Measurements from ENCODE around the gene APLP2. TPM values are rescaled to one million over a fixed set of nuclear protein-coding genes. Genes with fewer than 3 reads are reported as not detected.

Gene APLP2
- total and polyA plus RNA-seq, 2 of the 4 experiments (the other 2 are of a cell fraction): 127 to 235 TPM

DNA sequence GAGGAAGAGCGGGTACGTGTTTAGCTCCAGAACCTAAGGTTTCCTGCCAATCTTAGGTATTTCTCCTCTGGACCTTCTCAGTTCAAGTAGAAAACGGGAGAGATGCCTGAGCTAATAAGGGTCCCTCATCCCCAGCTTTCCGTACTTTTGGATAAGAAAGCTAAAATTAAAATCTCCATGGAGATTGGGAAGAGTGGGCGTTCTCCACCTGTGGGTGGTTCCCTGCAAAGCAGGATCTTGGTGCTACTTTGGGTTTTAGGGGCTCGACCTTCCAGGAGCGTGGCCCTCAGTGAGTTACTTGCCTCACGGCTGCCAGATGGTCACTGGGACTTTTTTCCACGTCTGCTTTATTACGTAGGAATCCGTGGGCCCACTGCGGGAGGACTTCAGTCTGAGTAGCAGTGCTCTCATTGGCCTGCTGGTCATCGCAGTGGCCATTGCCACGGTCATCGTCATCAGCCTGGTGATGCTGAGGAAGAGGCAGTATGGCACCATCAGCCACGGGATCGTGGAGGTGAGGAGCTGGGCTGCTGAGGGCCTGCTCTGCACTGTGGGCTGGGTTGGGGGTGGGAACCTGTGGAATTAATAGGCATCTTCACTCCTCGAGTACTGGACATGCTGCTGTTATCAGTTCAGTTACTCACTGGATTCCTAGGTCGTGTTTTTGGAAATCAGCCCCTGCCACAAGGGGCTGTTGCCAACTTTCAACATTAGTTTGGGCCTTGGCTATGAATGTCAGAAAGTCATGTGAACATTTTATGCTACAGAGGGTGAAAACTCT, 72.1 kb downstream of the APLP2 start:
- H3K9ac ChIP-seq (ENCODE audit: low read depth, low read length): no peak overlapping the region
- H3K4me2 ChIP-seq (ENCODE audit: low read depth, low read length): no peak overlapping the region
- peaks cover 35% of the 10 kb centered on the region for H3K36me3 ChIP-seq (ENCODE audit: control insufficient read depth, insufficient read depth, low read length)
- TF ChIP-seq POLR2A (IDR thresholded peaks at IDR 0.05; ENCODE audit: low read depth, low read length) (no peak), BHLHE40 (IDR thresholded peaks at IDR 0.05; ENCODE audit: low read depth, low read length) (no peak), CHD1 (IDR thresholded peaks at IDR 0.05; ENCODE audit: low read depth, low read length) (no peak)
- TF ChIP-seq, protein P1, sequence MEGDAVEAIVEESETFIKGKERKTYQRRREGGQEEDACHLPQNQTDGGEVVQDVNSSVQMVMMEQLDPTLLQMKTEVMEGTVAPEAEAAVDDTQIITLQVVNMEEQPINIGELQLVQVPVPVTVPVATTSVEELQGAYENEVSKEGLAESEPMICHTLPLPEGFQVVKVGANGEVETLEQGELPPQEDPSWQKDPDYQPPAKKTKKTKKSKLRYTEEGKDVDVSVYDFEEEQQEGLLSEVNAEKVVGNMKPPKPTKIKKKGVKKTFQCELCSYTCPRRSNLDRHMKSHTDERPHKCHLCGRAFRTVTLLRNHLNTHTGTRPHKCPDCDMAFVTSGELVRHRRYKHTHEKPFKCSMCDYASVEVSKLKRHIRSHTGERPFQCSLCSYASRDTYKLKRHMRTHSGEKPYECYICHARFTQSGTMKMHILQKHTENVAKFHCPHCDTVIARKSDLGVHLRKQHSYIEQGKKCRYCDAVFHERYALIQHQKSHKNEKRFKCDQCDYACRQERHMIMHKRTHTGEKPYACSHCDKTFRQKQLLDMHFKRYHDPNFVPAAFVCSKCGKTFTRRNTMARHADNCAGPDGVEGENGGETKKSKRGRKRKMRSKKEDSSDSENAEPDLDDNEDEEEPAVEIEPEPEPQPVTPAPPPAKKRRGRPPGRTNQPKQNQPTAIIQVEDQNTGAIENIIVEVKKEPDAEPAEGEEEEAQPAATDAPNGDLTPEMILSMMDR (conservative IDR thresholded peaks at IDR 0.05; ENCODE audit: low read depth, low read length): no peak
- ChIA-PET CTCF (interaction anchor here (1.7 kb wide), 1 partner anchor 10 kb away, joined by 4 read pairs; no protein-coding TSS in a partner anchor), POLR2A (ENCODE audit: unreplicated experiment) (no interaction called here)
- dilution Hi-C loops (cut with HindIII; ENCODE audit: low sequenced_read_pairs, unreplicated experiment) (loop anchor here (25.0 kb wide), 1 partner anchor 204 kb away; no protein-coding TSS in a partner anchor), intact Hi-C loops (cut with micrococcal nuclease) (no loop called here), in situ Hi-C loops (cut with MboI; ENCODE audit: low sequenced_read_pairs) (no loop called here)
- H2BK5ac ChIP-seq (ENCODE audit: low read depth, low read length, poor library complexity, severe bottlenecking): no peak overlapping the region
- WGBS, 2 experiments (ENCODE audit: extremely low coverage in 2 of 2, insufficient read length in 1 of 2): 96% methylated on average over 5 of the region's 19 CpGs; no CpG with 5 or more reads in 1 of the 2 experiments
- no peak overlapping the region for H4K91ac ChIP-seq (ENCODE audit: insufficient read depth, low read depth, low read length)
- H2AK9ac ChIP-seq (replicated peaks; ENCODE audit: low read depth, low read length, poor library complexity): no peak overlapping the region
- no peaks in the 10 kb centered on the region for H3K9me3 ChIP-seq (ENCODE audit: control insufficient read depth, insufficient read depth, low read length)
- ATAC-seq (ENCODE audit: low read depth) (peak; percentile 56), DNase-seq (peak; percentile 35)
- H2BK120ac ChIP-seq (ENCODE audit: low read depth, low read length): no peak overlapping the region
- H3K4me3 ChIP-seq (ENCODE audit: insufficient read depth, low read depth, low read length): no peak overlapping the region
- H2BK20ac ChIP-seq (ENCODE audit: low read depth, low read length): no peak overlapping the region
- H3K56ac ChIP-seq (ENCODE audit: extremely low read depth, insufficient read depth, low read length): no peak overlapping the region
- H3K9me1 ChIP-seq (ENCODE audit: insufficient read depth, low read length): no peaks in the 10 kb centered on the region; the same call in 1 of the 2 replicates
- no peak overlapping the region for H3K23ac ChIP-seq (ENCODE audit: low read depth, low read length)
- H3K14ac ChIP-seq (replicated peaks; ENCODE audit: low read depth, low read length): no peak overlapping the region
- BruUV-seq (replicated peaks): no TSS peak
- H2BK15ac ChIP-seq (ENCODE audit: low read depth, low read length): no peak overlapping the region
- H2AFZ ChIP-seq (replicated peaks; ENCODE audit: low read length, poor library complexity): peak overlapping the region; percentile 13
- H3K27ac ChIP-seq (ENCODE audit: insufficient read depth, low read length): no peak overlapping the region
- H3K18ac ChIP-seq (ENCODE audit: low read depth, low read length): no peak overlapping the region
- H3K79me1 ChIP-seq (ENCODE audit: low read depth in 1 of 2, low read length in 2 of 2): no peaks in the 10 kb centered on the region
- no peaks in the 10 kb centered on the region for H4K20me1 ChIP-seq (ENCODE audit: insufficient read depth, low read length)
- H3K4ac ChIP-seq (ENCODE audit: low read depth, low read length): no peak overlapping the region
- H4K5ac ChIP-seq (ENCODE audit: low read depth, low read length): no peak overlapping the region
- no peak overlapping the region for H2AK5ac ChIP-seq (ENCODE audit: low read depth, low read length)
- H3K27me3 ChIP-seq (ENCODE audit: control insufficient read depth, insufficient read depth, low read length): no peaks in the 10 kb centered on the region
- H4K8ac ChIP-seq (ENCODE audit: low read depth in 2 of 2, low read length in 2 of 2): no peak overlapping the region
- peaks cover 3% of the 10 kb centered on the region; the same call in 1 of the 2 replicates for H3K4me1 ChIP-seq (ENCODE audit: control insufficient read depth, insufficient read depth, low read length)
